ENCODE results near the gene OR2K2. TPM values are rescaled to one million over a fixed set of nuclear protein-coding genes. Genes with fewer than 3 reads are reported as not detected.
"Not testable (repeated sequence)": the region's sequence is repeated elsewhere in the genome, so short reads cannot be mapped to it uniquely, and the experiment has no call there.

Gene OR2K2
- total RNA-seq, 1 donor from 2014 or later = 1.5 TPM

DNA sequence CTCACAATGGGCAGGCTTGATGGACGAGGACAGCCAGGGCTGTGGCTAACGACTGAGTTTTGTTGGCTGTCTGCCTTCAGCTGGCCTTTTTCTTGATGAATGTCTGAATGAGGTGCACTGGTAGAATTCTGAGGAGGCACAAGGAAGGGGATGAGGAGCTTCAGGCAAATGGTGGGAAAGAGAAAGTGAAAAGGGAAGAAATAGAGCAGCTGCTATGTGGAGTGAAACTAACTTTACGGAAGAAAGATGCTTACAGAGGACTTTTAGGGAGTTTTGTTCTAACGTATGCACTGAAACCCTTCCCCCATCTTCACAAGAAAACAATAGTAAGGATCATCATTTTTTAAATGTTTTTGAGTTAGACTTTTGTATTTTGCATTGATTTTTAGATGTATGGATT is 45.3 kb downstream of the OR2K2 start:
- TF ChIP-seq POLR2A (IDR thresholded peaks at IDR 0.05) (no peak), POLR2AphosphoS5 (IDR thresholded peaks at IDR 0.05; ENCODE audit: insufficient read depth in 1 of 2, low read depth in 1 of 2) (no peak)
- TF ChIP-seq, protein P1, sequence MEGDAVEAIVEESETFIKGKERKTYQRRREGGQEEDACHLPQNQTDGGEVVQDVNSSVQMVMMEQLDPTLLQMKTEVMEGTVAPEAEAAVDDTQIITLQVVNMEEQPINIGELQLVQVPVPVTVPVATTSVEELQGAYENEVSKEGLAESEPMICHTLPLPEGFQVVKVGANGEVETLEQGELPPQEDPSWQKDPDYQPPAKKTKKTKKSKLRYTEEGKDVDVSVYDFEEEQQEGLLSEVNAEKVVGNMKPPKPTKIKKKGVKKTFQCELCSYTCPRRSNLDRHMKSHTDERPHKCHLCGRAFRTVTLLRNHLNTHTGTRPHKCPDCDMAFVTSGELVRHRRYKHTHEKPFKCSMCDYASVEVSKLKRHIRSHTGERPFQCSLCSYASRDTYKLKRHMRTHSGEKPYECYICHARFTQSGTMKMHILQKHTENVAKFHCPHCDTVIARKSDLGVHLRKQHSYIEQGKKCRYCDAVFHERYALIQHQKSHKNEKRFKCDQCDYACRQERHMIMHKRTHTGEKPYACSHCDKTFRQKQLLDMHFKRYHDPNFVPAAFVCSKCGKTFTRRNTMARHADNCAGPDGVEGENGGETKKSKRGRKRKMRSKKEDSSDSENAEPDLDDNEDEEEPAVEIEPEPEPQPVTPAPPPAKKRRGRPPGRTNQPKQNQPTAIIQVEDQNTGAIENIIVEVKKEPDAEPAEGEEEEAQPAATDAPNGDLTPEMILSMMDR (IDR thresholded peaks at IDR 0.05) = no peak
- H3K27me3 ChIP-seq = no peaks in the 10 kb centered on the region
- no peaks in the 10 kb centered on the region for H3K4me1 ChIP-seq
- H3K4me3 ChIP-seq = no peak overlapping the region
- H3K36me3 ChIP-seq = no peaks in the 10 kb centered on the region
- H3K27ac ChIP-seq = no peak overlapping the region
- no peak for DNase-seq (ENCODE audit: extremely low spot score in 2 of 2)
- H3K9me3 ChIP-seq = no peaks in the 10 kb centered on the region
- intact Hi-C loops (cut with DNase I) = no loop called here

DNA sequence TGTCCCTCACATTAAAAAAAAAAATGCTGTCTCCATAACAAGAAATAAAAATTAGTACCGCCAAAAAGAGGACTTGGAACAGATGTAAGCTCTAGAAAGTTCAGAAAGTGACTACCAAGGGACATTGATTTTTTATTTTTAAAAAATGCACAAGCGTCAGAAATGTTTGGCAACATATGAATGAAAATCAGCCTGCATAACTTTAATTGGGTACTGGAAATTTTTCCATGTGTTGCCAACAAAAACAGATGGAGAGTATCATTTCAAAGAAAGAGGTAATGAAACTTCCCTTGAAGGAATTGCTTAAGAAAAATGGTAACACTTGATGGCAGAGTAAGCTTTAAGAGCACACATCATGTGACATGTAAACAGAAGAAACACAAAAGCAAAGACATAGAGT is 47.2 kb downstream of the OR2K2 start:
- Histone ChIP-seq H3K36me3 (no peaks in the 10 kb centered on the region), H3K4me3 (no peak overlapping the region), H3K27me3 (no peaks in the 10 kb centered on the region), H3K4me1 (no peaks in the 10 kb centered on the region), H3K9me3 (no peaks in the 10 kb centered on the region), H3K27ac (no peak overlapping the region)
- DNase-seq (ENCODE audit: extremely low spot score in 2 of 2) = no peak
- intact Hi-C loops (cut with DNase I) = no loop called here
- TF ChIP-seq POLR2A (IDR thresholded peaks at IDR 0.05) = no peak

DNA sequence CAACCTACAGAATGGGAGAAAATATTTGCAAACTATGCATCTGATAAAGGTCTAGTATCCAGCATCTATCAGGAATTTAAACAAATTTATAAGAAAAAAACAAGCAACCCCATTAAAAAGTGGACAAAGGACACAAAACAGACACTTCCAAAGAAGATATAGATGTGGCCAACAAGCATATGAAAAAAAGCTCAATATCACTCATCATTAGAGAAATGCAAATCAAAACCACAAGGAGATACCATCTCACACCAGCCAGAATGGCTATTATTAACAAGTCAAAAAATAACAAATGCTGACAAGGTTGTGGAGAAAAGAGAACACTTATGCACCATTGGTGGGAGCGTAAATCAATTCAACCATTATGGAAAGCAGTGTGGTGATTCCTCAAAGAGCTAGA is 49.2 kb downstream of the OR2K2 start:
- H3K4me1 ChIP-seq; H3K27ac ChIP-seq; H3K4me3 ChIP-seq; intact Hi-C loops (cut with DNase I); H3K27me3 ChIP-seq; H3K36me3 ChIP-seq; DNase-seq (ENCODE audit: extremely low spot score in 2 of 2); H3K9me3 ChIP-seq: not testable (repeated sequence)

Other genes starting within 250 kb of the OR2K2 start
- 62.9 TPM for gene ECPAS, start 154.2 kb upstream of the OR2K2 start, total RNA-seq
- 8.8 TPM for gene ZNF483, start 195.0 kb upstream of the OR2K2 start, total RNA-seq